Effector memory CD4-positive, alpha-beta T cell (primary cell): ENCODE results near the gene IGF2.

Experiments used
- DNase-seq, 3 donors: peaks; one replicate each; pipeline ENCODE4 v3.0.0-alpha.2; 2020
- H3K27ac ChIP-seq: 2 replicates; pipeline ENCODE4 v1.7.0; 2013; ENCODE audit warnings: mild to moderate bottlenecking, low read length, moderate library complexity; ENCODE audit not compliant: insufficient read depth, poor library complexity, severe bottlenecking
- H3K27me3 ChIP-seq: replicated peaks from 2 replicates; pipeline ENCODE4 v1.7.0; 2013; ENCODE audit warnings: mild to moderate bottlenecking, low read length; ENCODE audit not compliant: insufficient read depth, control insufficient read depth, poor library complexity, severe bottlenecking
- H3K36me3 ChIP-seq: 2 replicates; pipeline ENCODE4 v1.7.0; 2013; ENCODE audit warnings: mild to moderate bottlenecking, low read length, moderate library complexity; ENCODE audit not compliant: control insufficient read depth, insufficient read depth
- H3K4me1 ChIP-seq: 2 replicates; pipeline ENCODE4 v1.7.0; 2013; ENCODE audit warnings: low read length, mild to moderate bottlenecking; ENCODE audit not compliant: control insufficient read depth, insufficient read depth, poor library complexity, severe bottlenecking
- H3K4me3 ChIP-seq: 2 replicates; pipeline ENCODE4 v1.7.0; 2013; ENCODE audit warnings: low read length, low read depth, mild to moderate bottlenecking; ENCODE audit not compliant: insufficient read depth, poor library complexity, severe bottlenecking
- H3K9me3 ChIP-seq: 2 replicates; pipeline ENCODE4 v1.7.0; 2013; ENCODE audit warnings: mild to moderate bottlenecking, low read length, moderate library complexity; ENCODE audit not compliant: control insufficient read depth

The IGF2 gene

GRCh38 chr11:2163428-2163978, 24.3 kb upstream of the IGF2 start:
- no peaks in the 10 kb centered on the region for H3K9me3 ChIP-seq
- H3K27ac ChIP-seq, result no peak overlapping the region
- H3K36me3 ChIP-seq, result no peaks in the 10 kb centered on the region
- no peak for DNase-seq
- no peaks in the 10 kb centered on the region for H3K4me1 ChIP-seq
- no peaks in the 10 kb centered on the region for H3K27me3 ChIP-seq
- no peak overlapping the region for H3K4me3 ChIP-seq

GRCh38 chr11:2160736-2161259, 21.6 kb upstream of the IGF2 start, which contains the start of gene INS:
Gene INS (minus strand): TSS chr11:2161209. CDS start chr11:2160971, 238 bp downstream.
- H3K27me3 ChIP-seq, result no peaks in the 10 kb centered on the region

DNA sequence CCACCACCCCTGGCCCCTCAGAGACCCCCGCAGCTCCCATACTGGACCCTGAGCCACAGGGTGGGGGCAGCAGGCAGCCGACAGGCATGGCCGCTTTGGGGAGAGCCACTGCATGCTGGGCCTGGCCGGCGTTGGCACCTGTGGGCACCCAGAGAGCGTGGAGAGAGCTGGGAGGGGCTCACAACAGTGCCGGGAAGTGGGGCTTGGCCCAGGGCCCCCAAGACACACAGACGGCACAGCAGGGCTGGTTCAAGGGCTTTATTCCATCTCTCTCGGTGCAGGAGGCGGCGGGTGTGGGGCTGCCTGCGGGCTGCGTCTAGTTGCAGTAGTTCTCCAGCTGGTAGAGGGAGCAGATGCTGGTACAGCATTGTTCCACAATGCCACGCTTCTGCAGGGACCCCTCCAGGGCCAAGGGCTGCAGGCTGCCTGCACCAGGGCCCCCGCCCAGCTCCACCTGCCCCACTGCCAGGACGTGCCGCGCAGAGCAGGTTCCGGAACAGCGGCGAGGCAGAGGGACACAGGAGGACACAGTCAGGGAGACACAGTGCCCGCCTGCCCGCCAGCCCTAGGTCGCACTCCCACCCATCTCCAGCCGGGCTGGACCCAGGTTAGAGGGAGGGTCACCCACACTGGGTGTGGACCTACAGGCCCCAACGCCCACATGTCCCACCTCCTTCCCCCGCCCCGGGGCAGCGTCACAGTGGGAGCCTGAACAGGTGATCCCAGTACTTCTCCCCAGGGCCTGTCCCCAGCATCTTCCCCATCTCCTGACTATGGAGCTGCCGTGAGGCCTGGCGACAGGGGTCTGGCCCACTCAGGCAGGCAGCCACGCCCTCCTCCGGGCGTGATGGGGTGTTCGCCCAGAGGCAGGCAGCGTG, 20.6 kb upstream of the IGF2 start:
- H3K27me3 ChIP-seq, result no peaks in the 10 kb centered on the region

More at GRCh38 chr11:2160736-2161259, 21.6 kb upstream of the IGF2 start, which contains the start of gene INS:
- H3K9me3 ChIP-seq, result no peaks in the 10 kb centered on the region
- no peak within 1 kb of the TSS for H3K4me3 ChIP-seq
- no peak within 1 kb of the TSS for H3K27ac ChIP-seq
- H3K4me1 ChIP-seq, result no peaks in the 10 kb centered on the region
- H3K36me3 ChIP-seq, result no peaks in the 10 kb centered on the region
- DNase-seq, result no peak

GRCh38 chr11:2158966-2159365, 19.8 kb upstream of the IGF2 start:
- Histone ChIP-seq H3K4me3 (no peak overlapping the region), H3K27ac (no peak overlapping the region), H3K4me1 (no peaks in the 10 kb centered on the region), H3K27me3 (no peaks in the 10 kb centered on the region), H3K36me3 (no peaks in the 10 kb centered on the region), H3K9me3 (no peaks in the 10 kb centered on the region)
- DNase-seq, result no peak

More for the DNA sequence above, 20.6 kb upstream of the IGF2 start:
- H3K36me3 ChIP-seq, result no peaks in the 10 kb centered on the region
- no peaks in the 10 kb centered on the region for H3K4me1 ChIP-seq
- no peak overlapping the region for H3K4me3 ChIP-seq
- DNase-seq, result no peak
- H3K9me3 ChIP-seq, result no peaks in the 10 kb centered on the region
- H3K27ac ChIP-seq, result no peak overlapping the region

- no peaks in the 10 kb centered on the region for H3K36me3 ChIP-seq
- H3K9me3 ChIP-seq, result no peaks in the 10 kb centered on the region
- no peaks in the 10 kb centered on the region for H3K27me3 ChIP-seq
- no peak overlapping the region for H3K4me3 ChIP-seq
- no peak overlapping the region for H3K27ac ChIP-seq
- no peak for DNase-seq
- H3K4me1 ChIP-seq, result no peaks in the 10 kb centered on the region
These were observed 19.1 kb upstream of the IGF2 start for GRCh38 chr11:2158296-2158737.

GRCh38 chr11:2157294-2158040, 18.3 kb upstream of the IGF2 start:
- Histone ChIP-seq H3K4me3 (no peak overlapping the region), H3K27me3 (no peaks in the 10 kb centered on the region)

GRCh38 chr11:2156416-2157182, 17.4 kb upstream of the IGF2 start:
- peak; percentile 7 to 31 (median 20) for DNase-seq
- Histone ChIP-seq H3K4me3 (no peak overlapping the region), H3K27ac (no peak overlapping the region), H3K4me1 (peaks cover 3% of the 10 kb centered on the region), H3K9me3 (no peaks in the 10 kb centered on the region), H3K36me3 (no peaks in the 10 kb centered on the region), H3K27me3 (no peaks in the 10 kb centered on the region)

More at GRCh38 chr11:2157294-2158040, 18.3 kb upstream of the IGF2 start:
- no peak overlapping the region for H3K27ac ChIP-seq
- no peaks in the 10 kb centered on the region for H3K36me3 ChIP-seq
- DNase-seq, result no peak
- H3K9me3 ChIP-seq, result no peaks in the 10 kb centered on the region
- no peaks in the 10 kb centered on the region for H3K4me1 ChIP-seq

GRCh38 chr11:2155511-2155910, 16.3 kb upstream of the IGF2 start:
- H3K4me1 ChIP-seq, result peaks cover 5% of the 10 kb centered on the region
- no peak overlapping the region for H3K27ac ChIP-seq
- H3K9me3 ChIP-seq, result no peaks in the 10 kb centered on the region
- no peaks in the 10 kb centered on the region for H3K36me3 ChIP-seq
- DNase-seq, result no peak
- H3K4me3 ChIP-seq, result no peak overlapping the region
- H3K27me3 ChIP-seq, result no peaks in the 10 kb centered on the region

DNA sequence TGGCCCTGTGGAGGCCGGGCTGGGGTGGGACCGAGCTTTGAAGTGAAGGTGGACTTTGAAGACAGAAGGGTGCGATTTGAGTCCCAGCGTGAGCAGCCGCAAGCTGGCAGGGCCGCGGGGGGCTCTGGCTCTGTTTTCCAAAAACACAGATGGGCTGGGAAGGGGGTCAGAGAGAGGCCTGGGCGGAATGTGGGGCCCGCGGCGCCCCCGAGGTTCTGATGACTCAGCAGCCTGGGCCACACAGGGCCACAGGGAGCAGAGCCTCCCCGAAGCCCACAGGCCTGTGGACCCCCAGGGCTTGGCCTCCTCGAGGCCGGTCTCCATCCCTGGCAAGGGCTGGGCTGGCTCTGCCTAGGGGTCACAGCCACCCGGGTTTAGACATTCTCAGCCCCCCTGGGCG, 15.7 kb upstream of the IGF2 start:
- H3K4me1 ChIP-seq, result peaks cover 5% of the 10 kb centered on the region
- H3K4me3 ChIP-seq, result no peak overlapping the region
- no peaks in the 10 kb centered on the region for H3K36me3 ChIP-seq
- no peaks in the 10 kb centered on the region for H3K9me3 ChIP-seq
- no peak for DNase-seq
- H3K27me3 ChIP-seq, result no peaks in the 10 kb centered on the region
- H3K27ac ChIP-seq, result no peak overlapping the region
